Gastroesophageal sphincter (tissue), 4 donors: ENCODE data around the gene ETV2. TPM values are rescaled to one million over a fixed set of nuclear protein-coding genes. Genes with fewer than 3 reads are reported as not detected.
"Not testable (repeated sequence)": the region's sequence is repeated elsewhere in the genome, so short reads cannot be mapped to it uniquely, and the experiment has no call there.

ENCODE experiments used
- ATAC-seq: fragments of 150-250 bp; one replicate; pipeline ENCODE4 v1.9.1; 2016; ENCODE audit warnings: mild to moderate bottlenecking, moderate library complexity
- H3K27ac ChIP-seq, 4 donors: fragments of 200-600 bp; sonication (generic) in 3 of 4; 1 replicate in 3 of 4; 2 replicates in 1 of 4; pipeline ENCODE4 v1.5.1; 2016 to 2019
- H3K27me3 ChIP-seq: fragments of 200-600 bp; sonication (generic); one replicate; pipeline ENCODE4 v1.5.1; 2019
- H3K36me3 ChIP-seq, 2 donors: fragments of 200-600 bp; sonication (generic); one replicate each; pipeline ENCODE4 v1.5.1; 2019; ENCODE audit warnings: control low read depth in 1 of 2
- H3K4me1 ChIP-seq, 3 donors: fragments of 200-600 bp; sonication (generic); 1 replicate in 2 of 3; 2 replicates in 1 of 3; pipeline ENCODE4 v1.5.1; 2016 to 2019; ENCODE audit warnings: control low read depth in 2 of 3
- H3K4me3 ChIP-seq, 2 donors: fragments of 200-600 bp; sonication (generic); one replicate each; pipeline ENCODE4 v1.5.1; 2019; ENCODE audit warnings: mild to moderate bottlenecking in 1 of 2, moderate library complexity in 1 of 2
- H3K9me3 ChIP-seq, 3 donors: fragments of 200-600 bp; sonication (generic); one replicate each; pipeline ENCODE4 v1.5.1; 2017 to 2019; ENCODE audit warnings: control low read depth in 2 of 3
- CTCF ChIP-seq, 4 experiments: fragments of 200-600 bp in 2 of 4; fragments of 450-650 bp in 2 of 4; sonication (generic) in 1 of 4; IDR thresholded peaks; one replicate each; pipeline ENCODE4 v1.5.1; 2017 to 2019; ENCODE audit warnings: antibody characterized with exemption in 4 of 4, mild to moderate bottlenecking in 2 of 4, moderate library complexity in 2 of 4
- EP300 ChIP-seq: sonication (generic); formaldehyde crosslinking; IDR thresholded peaks from one replicate; pipeline ENCODE4 v1.6.1; 2017; ENCODE audit warnings: antibody characterized with exemption, mild to moderate bottlenecking
- POLR2A ChIP-seq, 2 donors: fragments of 450-650 bp; IDR thresholded peaks; one replicate each; pipeline ENCODE4 v1.6.1; 2017; ENCODE audit warnings: antibody characterized with exemption in 2 of 2, mild to moderate bottlenecking in 2 of 2, moderate library complexity in 1 of 2
- POLR2AphosphoS5 ChIP-seq: sonication (generic); formaldehyde crosslinking; IDR thresholded peaks from one replicate; pipeline ENCODE4 v1.6.1; 2017; ENCODE audit warnings: antibody characterized with exemption
- WGBS, 2 donors: methylation state at CpG; one replicate each; pipeline ENCODE4 v1.1.5; 2018; ENCODE audit warnings: low coverage in 1 of 2; 5-methylcytosine and 5-hydroxymethylcytosine counted together
- total RNA-seq, 4 donors: library from RNA; depleted of rRNA; stranded (reverse); fragments of >200 nt; gene quantifications; one replicate each; pipeline ENCODE4 v1.1.0, GENCODE V29; 2016

ETV2 gene
- total RNA-seq, 4 donors from 2014 or later = not detected

GRCh38 chr19:35645680-35646511, 4.4 kb downstream of the ETV2 start:
- Histone ChIP-seq H3K9me3 (no peaks in the 10 kb centered on the region), H3K27me3 (no peaks in the 10 kb centered on the region), H3K27ac (peak overlapping the region in 3 of 4 donors; percentile 83 to 96 (median 89)), H3K4me1 (peaks cover 0 to 75% (median 15%) of the 10 kb centered on the region in 3 donors), H3K36me3 (peaks cover 0 to 15% of the 10 kb centered on the region in 2 donors), H3K4me3 (no peak overlapping the region)
- ATAC-seq = no peak
- 38 to 59% methylated on average over 1 to 4 of the region's 7 CpGs for WGBS, 2 donors
- TF ChIP-seq CTCF (IDR thresholded peaks at IDR 0.05) (no peak), POLR2AphosphoS5 (no peak), POLR2A (IDR thresholded peaks at IDR 0.05) (no peak), EP300 (no peak)

GRCh38 chr19:35648017-35648961, 6.7 kb downstream of the ETV2 start, which contains the start of gene COX6B1:
Gene COX6B1 (plus strand): TSS chr19:35648323. CDS start chr19:35651244, 2,921 bp downstream.
- peak; percentile 76 for TF ChIP-seq POLR2AphosphoS5
- TF ChIP-seq EP300 = no peak
- TF ChIP-seq CTCF (IDR thresholded peaks at IDR 0.05) = no peak
- peak; percentile 42 to 68 for TF ChIP-seq POLR2A (IDR thresholded peaks at IDR 0.05)
- Histone ChIP-seq H3K4me1 (peaks cover 0 to 63% (median 15%) of the 10 kb centered on the region in 3 donors), H3K9me3 (no peaks in the 10 kb centered on the region), H3K27me3 (no peaks in the 10 kb centered on the region), H3K36me3 (peaks cover 0 to 39% of the 10 kb centered on the region in 2 donors), H3K4me3 (peak within 1 kb of the TSS; percentile 79 to 87), H3K27ac (peak within 1 kb of the TSS; percentile 84 to 93 (median 90))
- peak; percentile 81 for ATAC-seq
- 0 to 2% methylated on average over 14 to 17 of the region's 46 CpGs for WGBS, 2 donors

- Histone ChIP-seq H3K27ac (no peak overlapping the region), H3K4me1 (peaks cover 0 to 41% (median 8%) of the 10 kb centered on the region in 3 donors), H3K27me3 (no peaks in the 10 kb centered on the region), H3K4me3 (no peak overlapping the region), H3K9me3 (no peaks in the 10 kb centered on the region), H3K36me3 (peaks cover 0 to 61% of the 10 kb centered on the region in 2 donors)
- TF ChIP-seq POLR2A (IDR thresholded peaks at IDR 0.05) (no peak), EP300 (no peak), POLR2AphosphoS5 (no peak), CTCF (IDR thresholded peaks at IDR 0.05) (no peak)
- 67 to 85% methylated on average over 4 to 9 of the region's 9 CpGs for WGBS, 2 donors
- ATAC-seq = no peak
Observed at GRCh38 chr19:35650581-35650980, 9.0 kb downstream of the ETV2 start.

DNA sequence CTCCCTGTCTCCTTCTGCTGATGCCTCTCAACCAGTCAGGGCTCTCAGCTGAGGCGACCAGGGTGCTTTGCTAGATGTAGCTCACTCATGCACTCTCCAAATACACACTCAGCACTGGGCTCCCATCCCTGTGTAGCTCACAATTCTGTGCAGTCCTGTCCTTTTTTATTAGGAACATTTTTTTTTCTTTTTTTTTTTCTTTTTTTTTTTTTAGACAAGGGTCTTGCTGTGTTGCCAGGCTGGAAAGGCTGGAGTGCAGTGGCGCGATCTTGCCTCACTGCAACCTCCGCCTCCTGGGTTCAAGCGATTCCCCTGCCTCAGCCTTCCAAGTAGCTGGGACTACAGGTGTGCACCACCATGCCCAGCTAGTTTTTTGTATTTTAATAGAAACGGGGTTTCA, 13.3 kb downstream of the ETV2 start:
- H3K27me3 ChIP-seq, ATAC-seq, H3K27ac ChIP-seq, H3K9me3 ChIP-seq, H3K4me3 ChIP-seq: not testable (repeated sequence)
- peaks cover 0 to 18% (median 0%) of the 10 kb centered on the region in 3 donors for H3K4me1 ChIP-seq
- WGBS, 2 donors = 82 to 100% methylated on average over 1 to 2 of the region's 6 CpGs
- peaks cover 0 to 99% of the 10 kb centered on the region in 2 donors for H3K36me3 ChIP-seq

DNA sequence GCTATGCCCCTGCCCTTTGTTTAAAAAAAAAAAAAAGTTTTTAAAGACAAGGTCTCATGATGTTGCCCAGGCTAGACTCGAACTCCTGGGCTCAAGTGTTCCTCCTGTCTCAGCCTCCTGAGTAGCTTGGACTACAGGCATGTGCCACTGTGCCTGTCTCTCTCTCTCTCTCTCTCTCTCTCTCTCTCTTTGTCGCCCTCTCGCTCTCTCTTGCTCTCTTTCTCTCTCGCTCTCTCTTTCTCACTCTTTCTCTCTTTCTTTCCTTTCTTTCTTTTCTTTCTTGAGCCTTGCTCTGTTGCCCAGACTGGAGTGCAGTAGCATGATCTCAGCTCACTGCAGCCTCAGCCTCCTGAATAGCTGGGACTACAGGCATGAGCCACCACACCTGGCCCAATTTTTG, 14.1 kb downstream of the ETV2 start:
- Histone ChIP-seq H3K36me3 (peaks cover 0 to 100% of the 10 kb centered on the region in 2 donors), H3K27me3 (no peaks in the 10 kb centered on the region), H3K4me1 (peaks cover 0 to 11% (median 0%) of the 10 kb centered on the region in 3 donors), H3K9me3 (no peaks in the 10 kb centered on the region), H3K27ac (no peak overlapping the region), H3K4me3 (no peak overlapping the region)
- no peak for ATAC-seq
- WGBS, 2 donors = 85 to 90% methylated on average over 2 to 4 of the region's 4 CpGs
- TF ChIP-seq POLR2AphosphoS5 (no peak), EP300 (no peak), POLR2A (IDR thresholded peaks at IDR 0.05) (no peak), CTCF (IDR thresholded peaks at IDR 0.05) (no peak)
